GM21825 (cell line): ENCODE results near the gene PCDHGA6.

Source experiments
- ATAC-seq: cut with Tn5 transposase; IDR thresholded peaks from one replicate; pipeline ENCODE4 v1.9.1; 2021; ENCODE audit warnings: mild to moderate bottlenecking, moderate library complexity; ENCODE audit not compliant: unreplicated experiment

Gene PCDHGA6

GRCh38 chr5:141419074-141419880 is 45.6 kb downstream of the PCDHGA6 start:
- no peak for ATAC-seq

- ATAC-seq, result peak; percentile 56
Measured at GRCh38 chr5:141420855-141421488, 47.3 kb downstream of the PCDHGA6 start, which contains the start of gene PCDHGA11. TSS of gene PCDHGA11 (plus strand) at chr5:141421051. CDS start at chr5:141421228, 177 bp downstream.

- ATAC-seq, result no peak
Measured at GRCh38 chr5:141421489-141421855, 47.8 kb downstream of the PCDHGA6 start.

GRCh38 chr5:141422742-141423291 is 49.1 kb downstream of the PCDHGA6 start:
- no peak for ATAC-seq

- no peak for ATAC-seq
Measured at GRCh38 chr5:141427783-141428426, 54.2 kb downstream of the PCDHGA6 start.
